ENCODE results near the gene KNTC1. TPM values are rescaled to one million over a fixed set of nuclear protein-coding genes. Genes with fewer than 3 reads are reported as not detected.
"Not testable (repeated sequence)": the region's sequence is repeated elsewhere in the genome, so short reads cannot be mapped to it uniquely, and the experiment has no call there.

KNTC1 gene
- total RNA-seq, 2 experiments from 2014 or later = 170 to 195 TPM

DNA sequence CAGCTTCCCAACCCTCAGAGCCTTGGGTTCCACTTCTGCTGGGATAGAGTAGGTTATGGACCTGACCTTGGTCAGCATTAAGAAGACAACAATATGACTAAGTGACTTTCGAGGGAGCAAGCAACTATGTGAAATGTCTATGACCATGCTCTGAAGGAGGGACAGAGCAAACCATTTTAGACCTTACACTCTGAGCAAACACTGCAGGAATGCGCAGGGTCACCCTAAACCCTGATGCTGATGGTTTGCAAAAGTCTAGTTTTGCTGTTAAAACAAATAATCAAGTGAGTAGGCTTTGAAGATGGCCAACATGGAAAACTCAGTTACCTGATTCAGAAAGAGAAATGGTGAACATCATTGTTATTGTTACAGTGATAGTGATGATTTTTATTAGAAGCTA lies 35.1 kb upstream of the KNTC1 start:
- no TSS peak for BruUV-seq (replicated peaks)
- ChIA-PET POLR2A (interaction anchor here (0.6 to 1.1 kb wide), 4 partner anchors 8 to 75 kb away, joined by 3 to 6 read pairs (median 4); partner anchors contain the start of gene ZCCHC8), CTCF (ENCODE audit: unreplicated experiment) (no interaction called here)
- no peak for DNase-seq (ENCODE audit: low spot score)
- no peaks in the 10 kb centered on the region for H4K20me1 ChIP-seq (ENCODE audit: insufficient read depth, low read length)
- H3K79me2 ChIP-seq (ENCODE audit: insufficient read depth, low read depth, low read length) = peaks cover 65% of the 10 kb centered on the region
- H3K4me3 ChIP-seq (ENCODE audit: low read depth, low read length, poor library complexity, severe bottlenecking) = no peak overlapping the region
- H2AFZ ChIP-seq (ENCODE audit: low read length) = no peak overlapping the region
- H3K9me3 ChIP-seq (ENCODE audit: low read length) = no peaks in the 10 kb centered on the region
- no peaks in the 10 kb centered on the region for H3K9me2 ChIP-seq (ENCODE audit: insufficient read depth, low read length)
- intact Hi-C loops (cut with micrococcal nuclease; ENCODE audit: unreplicated experiment) = no loop called here
- H3K4me2 ChIP-seq (ENCODE audit: low read length) = no peak overlapping the region
- no peak overlapping the region for H3K27ac ChIP-seq (ENCODE audit: low read depth, low read length, poor library complexity, severe bottlenecking)
- TF ChIP-seq, protein P1, sequence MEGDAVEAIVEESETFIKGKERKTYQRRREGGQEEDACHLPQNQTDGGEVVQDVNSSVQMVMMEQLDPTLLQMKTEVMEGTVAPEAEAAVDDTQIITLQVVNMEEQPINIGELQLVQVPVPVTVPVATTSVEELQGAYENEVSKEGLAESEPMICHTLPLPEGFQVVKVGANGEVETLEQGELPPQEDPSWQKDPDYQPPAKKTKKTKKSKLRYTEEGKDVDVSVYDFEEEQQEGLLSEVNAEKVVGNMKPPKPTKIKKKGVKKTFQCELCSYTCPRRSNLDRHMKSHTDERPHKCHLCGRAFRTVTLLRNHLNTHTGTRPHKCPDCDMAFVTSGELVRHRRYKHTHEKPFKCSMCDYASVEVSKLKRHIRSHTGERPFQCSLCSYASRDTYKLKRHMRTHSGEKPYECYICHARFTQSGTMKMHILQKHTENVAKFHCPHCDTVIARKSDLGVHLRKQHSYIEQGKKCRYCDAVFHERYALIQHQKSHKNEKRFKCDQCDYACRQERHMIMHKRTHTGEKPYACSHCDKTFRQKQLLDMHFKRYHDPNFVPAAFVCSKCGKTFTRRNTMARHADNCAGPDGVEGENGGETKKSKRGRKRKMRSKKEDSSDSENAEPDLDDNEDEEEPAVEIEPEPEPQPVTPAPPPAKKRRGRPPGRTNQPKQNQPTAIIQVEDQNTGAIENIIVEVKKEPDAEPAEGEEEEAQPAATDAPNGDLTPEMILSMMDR (conservative IDR thresholded peaks at IDR 0.05; ENCODE audit: low read length) = no peak
- TF ChIP-seq EZH2phosphoT487 (IDR thresholded peaks at IDR 0.05; ENCODE audit: borderline replicate concordance, low read depth, low read length) = no peak
- H3K36me3 ChIP-seq (ENCODE audit: insufficient read depth, low read length) = peaks cover 91% of the 10 kb centered on the region
- peaks cover 24% of the 10 kb centered on the region for H3K4me1 ChIP-seq (ENCODE audit: insufficient read depth, low read length, poor library complexity, severe bottlenecking)

DNA sequence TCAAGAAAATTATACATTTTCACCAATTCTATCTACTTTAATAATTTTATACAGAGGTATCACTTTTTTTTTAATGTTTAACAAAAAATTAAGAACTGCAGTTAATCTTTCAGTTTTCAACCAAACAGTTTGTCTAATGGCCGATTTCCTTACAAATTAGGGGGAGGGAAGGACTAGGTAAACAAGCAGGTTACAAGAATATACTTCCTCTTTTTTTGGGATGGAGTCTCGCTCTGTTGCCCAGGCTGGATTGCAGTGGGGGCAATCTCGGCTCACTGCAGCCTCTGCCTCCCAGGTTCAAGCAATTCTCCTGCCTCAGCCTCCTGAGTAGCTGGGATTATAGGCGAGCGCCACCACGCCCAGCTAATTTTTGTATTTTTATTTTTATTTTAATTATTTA lies 33.8 kb upstream of the KNTC1 start:
- H2AFZ ChIP-seq (ENCODE audit: low read length); H3K27ac ChIP-seq (ENCODE audit: low read depth, low read length, poor library complexity, severe bottlenecking); H3K9me3 ChIP-seq (ENCODE audit: low read length); intact Hi-C loops (cut with micrococcal nuclease; ENCODE audit: unreplicated experiment); CTCF ChIA-PET (ENCODE audit: unreplicated experiment); H3K9me2 ChIP-seq (ENCODE audit: insufficient read depth, low read length); BruUV-seq (replicated peaks); DNase-seq (ENCODE audit: low spot score); H3K4me3 ChIP-seq (ENCODE audit: low read depth, low read length, poor library complexity, severe bottlenecking); H4K20me1 ChIP-seq (ENCODE audit: insufficient read depth, low read length); H3K4me2 ChIP-seq (ENCODE audit: low read length): not testable (repeated sequence)
- peaks cover 78% of the 10 kb centered on the region for H3K79me2 ChIP-seq (ENCODE audit: insufficient read depth, low read depth, low read length)
- peaks cover 36% of the 10 kb centered on the region for H3K4me1 ChIP-seq (ENCODE audit: insufficient read depth, low read length, poor library complexity, severe bottlenecking)
- peaks cover 91% of the 10 kb centered on the region for H3K36me3 ChIP-seq (ENCODE audit: insufficient read depth, low read length)
- POLR2A ChIA-PET = interaction anchor here (0.9 kb wide), 1 partner anchor 10 kb away, joined by 3 read pairs; no protein-coding TSS in a partner anchor

DNA sequence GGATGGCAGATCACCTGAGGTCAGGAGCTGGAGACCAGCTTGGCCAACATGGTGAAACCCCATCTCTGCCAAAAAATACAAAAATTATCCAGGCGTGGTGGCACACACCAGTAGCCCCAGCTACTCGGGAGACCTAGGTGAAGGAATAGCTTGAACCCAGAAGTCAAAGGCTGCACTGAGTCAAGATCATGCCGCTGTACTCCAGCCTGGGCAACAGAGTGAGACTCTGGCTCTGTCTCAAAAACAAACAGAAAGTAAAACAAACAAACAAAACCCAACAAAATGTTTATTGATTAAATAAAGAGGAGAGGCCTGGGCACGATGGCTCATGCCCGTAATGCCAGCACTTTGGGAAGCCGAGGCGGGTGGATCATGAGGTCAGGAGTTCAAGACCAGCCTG lies 31.8 kb upstream of the KNTC1 start:
- POLR2A ChIA-PET = interaction anchor here (0.6 to 1.1 kb wide), 2 partner anchors 8 to 67 kb away, joined by 3 to 4 read pairs; no protein-coding TSS in a partner anchor
- H3K27ac ChIP-seq (ENCODE audit: low read depth, low read length, poor library complexity, severe bottlenecking) = no peak overlapping the region
- H3K4me1 ChIP-seq (ENCODE audit: insufficient read depth, low read length, poor library complexity, severe bottlenecking) = peaks cover 37% of the 10 kb centered on the region
- no peak for TF ChIP-seq EZH2phosphoT487 (IDR thresholded peaks at IDR 0.05; ENCODE audit: borderline replicate concordance, low read depth, low read length)
- TF ChIP-seq, protein P1 (conservative IDR thresholded peaks at IDR 0.05; ENCODE audit: low read length) = no peak
- peaks cover 89% of the 10 kb centered on the region for H3K79me2 ChIP-seq (ENCODE audit: insufficient read depth, low read depth, low read length)
- no peaks in the 10 kb centered on the region for H3K9me2 ChIP-seq (ENCODE audit: insufficient read depth, low read length)
- H3K4me2 ChIP-seq (ENCODE audit: low read length) = no peak overlapping the region
- DNase-seq (ENCODE audit: low spot score) = no peak
- CTCF ChIA-PET (ENCODE audit: unreplicated experiment) = no interaction called here
- no peak overlapping the region for H3K4me3 ChIP-seq (ENCODE audit: low read depth, low read length, poor library complexity, severe bottlenecking)
- H2AFZ ChIP-seq (ENCODE audit: low read length) = no peak overlapping the region
- no TSS peak for BruUV-seq (replicated peaks)
- intact Hi-C loops (cut with micrococcal nuclease; ENCODE audit: unreplicated experiment) = no loop called here
- H3K9me3 ChIP-seq (ENCODE audit: low read length) = no peaks in the 10 kb centered on the region
- H4K20me1 ChIP-seq (ENCODE audit: insufficient read depth, low read length) = peaks cover 5% of the 10 kb centered on the region; the same call in 1 of the 2 replicates
- H3K36me3 ChIP-seq (ENCODE audit: insufficient read depth, low read length) = peaks cover 78% of the 10 kb centered on the region
